Mesothelial cell of epicardium (in vitro differentiated cells): ENCODE measurements around the gene HGS. TPM values are rescaled to one million over a fixed set of nuclear protein-coding genes. Genes with fewer than 3 reads are reported as not detected.
"Not testable (repeated sequence)": the region's sequence is repeated elsewhere in the genome, so short reads cannot be mapped to it uniquely, and the experiment has no call there.

ENCODE experiments used
- DNase-seq, 2 experiments: peaks; one replicate each; pipeline ENCODE4 v3.0.0; 2021; ENCODE audit warnings: low spot score in 2 of 2; ENCODE audit not compliant: unreplicated experiment in 2 of 2
- H3K27ac Mint-ChIP-seq: 2 replicates; pipeline ENCODE4 v1.8.0; 2021; ENCODE audit warnings: mixed read lengths
- H3K27me3 Mint-ChIP-seq: 2 replicates; pipeline ENCODE4 v1.8.0; 2021; ENCODE audit warnings: low read depth, mixed read lengths
- H3K36me3 Mint-ChIP-seq: 2 replicates; pipeline ENCODE4 v1.8.0; 2021; ENCODE audit warnings: mixed read lengths
- H3K4me1 Mint-ChIP-seq: 2 replicates; pipeline ENCODE4 v1.8.0; 2021; ENCODE audit warnings: mixed read lengths
- H3K4me3 Mint-ChIP-seq: 2 replicates; pipeline ENCODE4 v1.8.0; 2021; ENCODE audit warnings: mild to moderate bottlenecking, moderate library complexity, mixed read lengths
- H3K9me3 Mint-ChIP-seq: 2 replicates; pipeline ENCODE4 v1.8.0; 2021; ENCODE audit warnings: mixed read lengths
- CTCF ChIP-seq: fragments of 200-600 bp; sonication (generic); IDR thresholded peaks from one replicate; pipeline ENCODE4 v1.5.0; 2021; ENCODE audit warnings: antibody characterized with exemption; ENCODE audit not compliant: unreplicated experiment
- total RNA-seq: library from RNA; stranded (reverse); gene quantifications from 3 replicates; pipeline ENCODE4 v1.2.1, GENCODE V29; 2021

HGS gene
- total RNA-seq, 1 donor from 2014 or later: 119 TPM

- Mint-ChIP-seq H3K9me3 (no peaks in the 10 kb centered on the region), H3K27me3 (no peaks in the 10 kb centered on the region), H3K4me1 (no peaks in the 10 kb centered on the region), H3K36me3 (peaks cover 8% of the 10 kb centered on the region), H3K4me3 (no peak overlapping the region), H3K27ac (no peak overlapping the region)
- no peak for DNase-seq
- no peak for TF ChIP-seq CTCF
These were observed 10.1 kb upstream of the HGS start for GRCh38 chr17:81673561-81674258.

- H3K36me3 Mint-ChIP-seq, H3K4me3 Mint-ChIP-seq, H3K27me3 Mint-ChIP-seq, H3K27ac Mint-ChIP-seq, H3K4me1 Mint-ChIP-seq, H3K9me3 Mint-ChIP-seq: not testable (repeated sequence)
- peak in 1 of 2 experiments; percentile 46 for DNase-seq
- peak; percentile 46 for TF ChIP-seq CTCF
These were observed 8.1 kb upstream of the HGS start for GRCh38 chr17:81675515-81676221.

GRCh38 chr17:81676906-81677305 is 6.9 kb upstream of the HGS start:
- no peaks in the 10 kb centered on the region for H3K4me1 Mint-ChIP-seq
- H3K27me3 Mint-ChIP-seq: no peaks in the 10 kb centered on the region
- TF ChIP-seq CTCF: no peak
- DNase-seq: no peak
- H3K9me3 Mint-ChIP-seq: no peaks in the 10 kb centered on the region
- no peak overlapping the region for H3K27ac Mint-ChIP-seq
- H3K4me3 Mint-ChIP-seq: no peak overlapping the region
- H3K36me3 Mint-ChIP-seq: peaks cover 3% of the 10 kb centered on the region

- no peak overlapping the region for H3K27ac Mint-ChIP-seq
- no peak overlapping the region for H3K4me3 Mint-ChIP-seq
- H3K36me3 Mint-ChIP-seq: no peaks in the 10 kb centered on the region
- H3K9me3 Mint-ChIP-seq: no peaks in the 10 kb centered on the region
- DNase-seq: no peak
- H3K27me3 Mint-ChIP-seq: no peaks in the 10 kb centered on the region
- TF ChIP-seq CTCF: no peak
- H3K4me1 Mint-ChIP-seq: peaks cover 19% of the 10 kb centered on the region
These were observed 3.7 kb upstream of the HGS start for GRCh38 chr17:81680150-81680549.

GRCh38 chr17:81681672-81682071 is 2.1 kb upstream of the HGS start:
- no peak for TF ChIP-seq CTCF
- Mint-ChIP-seq H3K9me3 (no peaks in the 10 kb centered on the region), H3K4me3 (peak overlapping the region; percentile 95), H3K27me3 (no peaks in the 10 kb centered on the region), H3K27ac (no peak overlapping the region), H3K4me1 (peaks cover 23% of the 10 kb centered on the region), H3K36me3 (peaks cover 4% of the 10 kb centered on the region)
- DNase-seq: no peak
